ENCODE data around the gene DMAP1.
"Not testable (repeated sequence)": the region's sequence is repeated elsewhere in the genome, so short reads cannot be mapped to it uniquely, and the experiment has no call there.

DMAP1 gene

GRCh38 chr1:44213222-44214112 is at the start of gene DMAP1:
TSS of gene DMAP1 (plus strand) at chr1:44213471. CDS start at chr1:44213754, 283 bp downstream.
- DNase-seq (ENCODE audit: low read depth in 2 of 2) = peak; percentile 75 to 82

- DNase-seq (ENCODE audit: low read depth in 2 of 2) = no peak
Observed at GRCh38 chr1:44168520-44169098, 44.7 kb upstream of the DMAP1 start.

GRCh38 chr1:44170281-44170823 is 42.9 kb upstream of the DMAP1 start:
- DNase-seq (ENCODE audit: low read depth in 2 of 2) = no peak

GRCh38 chr1:44174630-44175029 is 38.6 kb upstream of the DMAP1 start:
- DNase-seq (ENCODE audit: low read depth in 2 of 2) = no peak

- no peak for DNase-seq (ENCODE audit: low read depth in 2 of 2)
Observed at GRCh38 chr1:44200336-44200735, 12.9 kb upstream of the DMAP1 start.

- DNase-seq (ENCODE audit: low read depth in 2 of 2) = not testable (repeated sequence)
Observed at GRCh38 chr1:44206545-44206944, 6.7 kb upstream of the DMAP1 start.

- no peak for DNase-seq (ENCODE audit: low read depth in 2 of 2)
Observed at GRCh38 chr1:44208226-44208625, 5.0 kb upstream of the DMAP1 start.

- DNase-seq (ENCODE audit: low read depth in 2 of 2) = no peak
Observed at GRCh38 chr1:44210595-44210994, 2.7 kb upstream of the DMAP1 start.

- no peak for DNase-seq (ENCODE audit: low read depth in 2 of 2)
Observed at GRCh38 chr1:44212355-44213221, 683 bp upstream of the DMAP1 start.

- peak; percentile 59 to 69 for DNase-seq (ENCODE audit: low read depth in 2 of 2)
Observed at GRCh38 chr1:44217809-44218410, 4.6 kb downstream of the DMAP1 start.

GRCh38 chr1:44218503-44219300 is 5.4 kb downstream of the DMAP1 start:
- DNase-seq (ENCODE audit: low read depth in 2 of 2) = no peak

- DNase-seq (ENCODE audit: low read depth in 2 of 2) = no peak
Observed at GRCh38 chr1:44219301-44219626, 6.0 kb downstream of the DMAP1 start.

GRCh38 chr1:44220001-44220751 is 6.9 kb downstream of the DMAP1 start:
- DNase-seq (ENCODE audit: low read depth in 2 of 2) = no peak

GRCh38 chr1:44220755-44221154 is 7.5 kb downstream of the DMAP1 start:
- no peak for DNase-seq (ENCODE audit: low read depth in 2 of 2)

- DNase-seq (ENCODE audit: low read depth in 2 of 2) = no peak
Observed at GRCh38 chr1:44221769-44222168, 8.5 kb downstream of the DMAP1 start.

GRCh38 chr1:44222397-44223186 is 9.3 kb downstream of the DMAP1 start:
- no peak for DNase-seq (ENCODE audit: low read depth in 2 of 2)

GRCh38 chr1:44223187-44223610 is 9.9 kb downstream of the DMAP1 start:
- no peak for DNase-seq (ENCODE audit: low read depth in 2 of 2)

- no peak for DNase-seq (ENCODE audit: low read depth in 2 of 2)
Observed at GRCh38 chr1:44225761-44226160, 12.5 kb downstream of the DMAP1 start.

- DNase-seq (ENCODE audit: low read depth in 2 of 2) = no peak
Observed at GRCh38 chr1:44227211-44227610, 13.9 kb downstream of the DMAP1 start.

All from stimulated activated CD4-positive, alpha-beta T cell treated with anti-CD3 and anti-CD28 coated beads, Interleukin-1b, Interleukin-23, amount 100 ng/mL, for 4 hours (primary cell).